Measurements from ENCODE around the gene SLC1A5.

DNA sequence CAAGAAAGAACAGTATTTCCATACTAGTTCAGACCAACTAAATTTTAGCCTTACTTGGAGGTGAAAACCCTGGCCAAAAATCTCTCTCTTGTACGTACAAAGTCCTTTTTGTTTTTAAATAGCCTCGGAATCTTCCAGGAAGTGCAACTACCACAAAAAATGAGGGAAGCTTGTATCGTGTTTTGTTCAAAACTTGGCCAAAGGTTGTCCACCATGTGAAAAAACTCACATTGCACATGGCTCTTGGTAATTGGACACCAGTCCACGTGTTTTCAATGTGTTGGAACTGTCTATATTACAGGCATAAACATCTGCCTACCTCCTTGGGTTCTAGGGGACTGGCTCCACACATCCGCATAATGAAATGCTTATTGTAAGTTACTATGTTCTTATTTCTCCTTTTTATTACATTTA lies 27.0 kb downstream of the SLC1A5 start:
- TF ChIP-seq, protein P1, sequence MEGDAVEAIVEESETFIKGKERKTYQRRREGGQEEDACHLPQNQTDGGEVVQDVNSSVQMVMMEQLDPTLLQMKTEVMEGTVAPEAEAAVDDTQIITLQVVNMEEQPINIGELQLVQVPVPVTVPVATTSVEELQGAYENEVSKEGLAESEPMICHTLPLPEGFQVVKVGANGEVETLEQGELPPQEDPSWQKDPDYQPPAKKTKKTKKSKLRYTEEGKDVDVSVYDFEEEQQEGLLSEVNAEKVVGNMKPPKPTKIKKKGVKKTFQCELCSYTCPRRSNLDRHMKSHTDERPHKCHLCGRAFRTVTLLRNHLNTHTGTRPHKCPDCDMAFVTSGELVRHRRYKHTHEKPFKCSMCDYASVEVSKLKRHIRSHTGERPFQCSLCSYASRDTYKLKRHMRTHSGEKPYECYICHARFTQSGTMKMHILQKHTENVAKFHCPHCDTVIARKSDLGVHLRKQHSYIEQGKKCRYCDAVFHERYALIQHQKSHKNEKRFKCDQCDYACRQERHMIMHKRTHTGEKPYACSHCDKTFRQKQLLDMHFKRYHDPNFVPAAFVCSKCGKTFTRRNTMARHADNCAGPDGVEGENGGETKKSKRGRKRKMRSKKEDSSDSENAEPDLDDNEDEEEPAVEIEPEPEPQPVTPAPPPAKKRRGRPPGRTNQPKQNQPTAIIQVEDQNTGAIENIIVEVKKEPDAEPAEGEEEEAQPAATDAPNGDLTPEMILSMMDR (tag by site-specific recombination; IDR thresholded peaks at IDR 0.05) = no peak
- TF ChIP-seq ZNF404 (tag by site-specific recombination; IDR thresholded peaks at IDR 0.05) (no peak), ZNF501 (tag by site-specific recombination; IDR thresholded peaks at IDR 0.05) (no peak), ZNF792 (tag by site-specific recombination; IDR thresholded peaks at IDR 0.05) (no peak), ZNF660 (tag by site-specific recombination; IDR thresholded peaks at IDR 0.05) (no peak), ZNF112 (tag by site-specific recombination; IDR thresholded peaks at IDR 0.05) (no peak), ZNF211 (tag by site-specific recombination; IDR thresholded peaks at IDR 0.05; ENCODE audit: low read depth) (no peak), ZBTB8A (tag by site-specific recombination; IDR thresholded peaks at IDR 0.05) (no peak), ZNF184 (tag by site-specific recombination; IDR thresholded peaks at IDR 0.05) (no peak), ZNF23 (tag by site-specific recombination; IDR thresholded peaks at IDR 0.05; ENCODE audit: borderline replicate concordance) (no peak), ZFHX2 (tag by site-specific recombination; conservative IDR thresholded peaks at IDR 0.05) (no peak)
- TF ChIP-seq, protein P2, sequence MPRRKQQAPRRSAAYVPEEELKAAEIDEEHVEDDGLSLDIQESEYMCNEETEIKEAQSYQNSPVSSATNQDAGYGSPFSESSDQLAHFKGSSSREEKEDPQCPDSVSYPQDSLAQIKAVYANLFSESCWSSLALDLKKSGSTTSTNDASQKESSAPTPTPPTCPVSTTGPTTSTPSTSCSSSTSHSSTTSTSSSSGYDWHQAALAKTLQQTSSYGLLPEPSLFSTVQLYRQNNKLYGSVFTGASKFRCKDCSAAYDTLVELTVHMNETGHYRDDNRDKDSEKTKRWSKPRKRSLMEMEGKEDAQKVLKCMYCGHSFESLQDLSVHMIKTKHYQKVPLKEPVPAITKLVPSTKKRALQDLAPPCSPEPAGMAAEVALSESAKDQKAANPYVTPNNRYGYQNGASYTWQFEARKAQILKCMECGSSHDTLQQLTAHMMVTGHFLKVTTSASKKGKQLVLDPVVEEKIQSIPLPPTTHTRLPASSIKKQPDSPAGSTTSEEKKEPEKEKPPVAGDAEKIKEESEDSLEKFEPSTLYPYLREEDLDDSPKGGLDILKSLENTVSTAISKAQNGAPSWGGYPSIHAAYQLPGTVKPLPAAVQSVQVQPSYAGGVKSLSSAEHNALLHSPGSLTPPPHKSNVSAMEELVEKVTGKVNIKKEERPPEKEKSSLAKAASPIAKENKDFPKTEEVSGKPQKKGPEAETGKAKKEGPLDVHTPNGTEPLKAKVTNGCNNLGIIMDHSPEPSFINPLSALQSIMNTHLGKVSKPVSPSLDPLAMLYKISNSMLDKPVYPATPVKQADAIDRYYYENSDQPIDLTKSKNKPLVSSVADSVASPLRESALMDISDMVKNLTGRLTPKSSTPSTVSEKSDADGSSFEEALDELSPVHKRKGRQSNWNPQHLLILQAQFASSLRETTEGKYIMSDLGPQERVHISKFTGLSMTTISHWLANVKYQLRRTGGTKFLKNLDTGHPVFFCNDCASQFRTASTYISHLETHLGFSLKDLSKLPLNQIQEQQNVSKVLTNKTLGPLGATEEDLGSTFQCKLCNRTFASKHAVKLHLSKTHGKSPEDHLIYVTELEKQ (tag by site-specific recombination; IDR thresholded peaks at IDR 0.05; ENCODE audit: borderline replicate concordance) = no peak
- TF ChIP-seq, protein P3, sequence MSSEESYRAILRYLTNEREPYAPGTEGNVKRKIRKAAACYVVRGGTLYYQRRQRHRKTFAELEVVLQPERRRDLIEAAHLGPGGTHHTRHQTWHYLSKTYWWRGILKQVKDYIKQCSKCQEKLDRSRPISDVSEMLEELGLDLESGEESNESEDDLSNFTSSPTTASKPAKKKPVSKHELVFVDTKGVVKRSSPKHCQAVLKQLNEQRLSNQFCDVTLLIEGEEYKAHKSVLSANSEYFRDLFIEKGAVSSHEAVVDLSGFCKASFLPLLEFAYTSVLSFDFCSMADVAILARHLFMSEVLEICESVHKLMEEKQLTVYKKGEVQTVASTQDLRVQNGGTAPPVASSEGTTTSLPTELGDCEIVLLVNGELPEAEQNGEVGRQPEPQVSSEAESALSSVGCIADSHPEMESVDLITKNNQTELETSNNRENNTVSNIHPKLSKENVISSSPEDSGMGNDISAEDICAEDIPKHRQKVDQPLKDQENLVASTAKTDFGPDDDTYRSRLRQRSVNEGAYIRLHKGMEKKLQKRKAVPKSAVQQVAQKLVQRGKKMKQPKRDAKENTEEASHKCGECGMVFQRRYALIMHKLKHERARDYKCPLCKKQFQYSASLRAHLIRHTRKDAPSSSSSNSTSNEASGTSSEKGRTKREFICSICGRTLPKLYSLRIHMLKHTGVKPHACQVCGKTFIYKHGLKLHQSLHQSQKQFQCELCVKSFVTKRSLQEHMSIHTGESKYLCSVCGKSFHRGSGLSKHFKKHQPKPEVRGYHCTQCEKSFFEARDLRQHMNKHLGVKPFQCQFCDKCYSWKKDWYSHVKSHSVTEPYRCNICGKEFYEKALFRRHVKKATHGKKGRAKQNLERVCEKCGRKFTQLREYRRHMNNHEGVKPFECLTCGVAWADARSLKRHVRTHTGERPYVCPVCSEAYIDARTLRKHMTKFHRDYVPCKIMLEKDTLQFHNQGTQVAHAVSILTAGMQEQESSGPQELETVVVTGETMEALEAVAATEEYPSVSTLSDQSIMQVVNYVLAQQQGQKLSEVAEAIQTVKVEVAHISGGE (tag by site-specific recombination; conservative IDR thresholded peaks at IDR 0.05; ENCODE audit: low read depth) = no peak
- TF ChIP-seq, protein P4, sequence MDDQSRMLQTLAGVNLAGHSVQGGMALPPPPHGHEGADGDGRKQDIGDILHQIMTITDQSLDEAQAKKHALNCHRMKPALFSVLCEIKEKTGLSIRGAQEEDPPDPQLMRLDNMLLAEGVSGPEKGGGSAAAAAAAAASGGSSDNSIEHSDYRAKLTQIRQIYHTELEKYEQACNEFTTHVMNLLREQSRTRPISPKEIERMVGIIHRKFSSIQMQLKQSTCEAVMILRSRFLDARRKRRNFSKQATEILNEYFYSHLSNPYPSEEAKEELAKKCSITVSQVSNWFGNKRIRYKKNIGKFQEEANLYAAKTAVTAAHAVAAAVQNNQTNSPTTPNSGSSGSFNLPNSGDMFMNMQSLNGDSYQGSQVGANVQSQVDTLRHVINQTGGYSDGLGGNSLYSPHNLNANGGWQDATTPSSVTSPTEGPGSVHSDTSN (CRISPR knock-in tag; IDR thresholded peaks at IDR 0.05) = no peak

Measured in HEK293 (cell line).